GM21786 (cell line): ENCODE results near the gene COMMD1.
"Not testable (repeated sequence)": the region's sequence is repeated elsewhere in the genome, so short reads cannot be mapped to it uniquely, and the experiment has no call there.

Experiments used
- ATAC-seq: cut with Tn5 transposase; IDR thresholded peaks from one replicate; pipeline ENCODE4 v1.9.1; 2021; ENCODE audit not compliant: unreplicated experiment

COMMD1 gene

DNA sequence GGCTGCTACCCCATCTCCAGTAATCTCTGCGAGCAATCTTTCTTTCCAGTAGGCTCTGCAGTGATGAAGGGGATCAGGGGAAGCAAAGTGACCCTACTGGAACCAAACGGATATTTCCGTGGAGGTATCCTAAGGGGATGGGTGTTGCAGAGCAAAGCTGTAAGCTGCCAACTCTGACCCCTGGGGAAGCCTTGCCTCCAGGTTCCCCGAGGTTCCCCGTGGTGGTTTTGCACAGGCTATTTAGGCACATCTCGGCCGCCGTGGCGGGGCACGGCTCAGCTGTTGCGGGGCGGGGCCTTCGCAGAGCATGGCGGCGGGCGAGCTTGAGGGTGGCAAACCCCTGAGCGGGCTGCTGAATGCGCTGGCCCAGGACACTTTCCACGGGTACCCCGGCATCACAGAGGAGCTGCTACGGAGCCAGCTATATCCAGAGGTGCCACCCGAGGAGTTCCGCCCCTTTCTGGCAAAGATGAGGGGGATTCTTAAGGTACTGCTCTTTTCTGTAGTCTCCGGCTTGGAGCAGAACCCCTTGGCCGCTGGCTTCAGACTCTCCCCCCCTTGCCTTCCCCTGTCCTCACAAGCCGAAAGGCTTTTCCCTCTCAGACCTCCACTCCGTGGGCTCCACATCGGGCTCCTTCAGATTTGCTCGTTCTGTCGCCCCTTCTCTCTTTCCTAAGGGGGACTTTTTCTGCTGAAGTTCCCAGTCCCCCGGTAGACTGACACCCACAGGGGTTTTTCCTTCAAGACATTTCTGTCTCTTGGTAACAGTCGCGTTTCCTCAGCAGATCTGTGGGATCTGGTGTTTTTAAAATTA lies at the start of gene COMMD1:
COMMD1 (plus strand) TSS at position 303 of the 814 bp plus-strand sequence; CDS start at position 308, 5 bp downstream.
- ATAC-seq = peak; percentile 98

DNA sequence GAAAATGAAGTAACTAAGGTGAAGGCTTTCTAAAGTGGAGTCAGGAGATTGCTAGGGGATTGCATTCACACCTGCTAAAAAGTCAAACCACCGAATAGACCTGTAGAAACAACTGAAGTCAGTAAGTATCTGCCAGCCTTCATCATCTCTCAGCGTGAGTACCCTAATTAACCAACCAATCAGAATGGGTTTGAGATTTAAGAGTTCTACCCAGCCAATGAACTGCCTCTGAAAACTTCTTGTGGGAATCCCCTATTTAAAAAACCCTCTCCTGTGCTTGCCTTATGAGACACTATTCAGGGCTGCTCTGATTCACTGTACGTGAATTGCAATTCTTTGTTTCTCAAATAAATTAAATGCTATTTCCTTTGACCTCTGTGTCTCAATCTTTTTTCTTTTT lies 48.2 kb upstream of the COMMD1 start:
- ATAC-seq = no peak

DNA sequence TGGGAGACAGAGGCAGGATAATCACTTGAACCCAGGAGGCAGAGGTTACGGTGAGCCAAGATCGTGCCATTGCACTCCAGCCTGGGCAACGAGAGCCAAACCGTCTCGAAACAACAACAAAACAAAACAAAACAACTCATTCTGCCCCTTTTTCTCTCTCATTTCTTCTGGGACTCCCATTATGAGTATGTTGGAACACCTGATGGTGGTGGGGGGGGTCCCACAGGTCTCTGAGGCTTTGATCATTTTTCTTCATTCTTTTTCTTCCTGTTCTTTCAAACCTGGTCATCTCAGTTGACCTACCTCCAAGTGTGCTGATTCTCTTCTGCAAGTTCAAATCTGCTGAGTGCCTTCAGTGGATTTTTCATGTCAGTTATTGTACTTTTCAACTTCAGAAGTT lies 43.4 kb upstream of the COMMD1 start:
- no peak for ATAC-seq

DNA sequence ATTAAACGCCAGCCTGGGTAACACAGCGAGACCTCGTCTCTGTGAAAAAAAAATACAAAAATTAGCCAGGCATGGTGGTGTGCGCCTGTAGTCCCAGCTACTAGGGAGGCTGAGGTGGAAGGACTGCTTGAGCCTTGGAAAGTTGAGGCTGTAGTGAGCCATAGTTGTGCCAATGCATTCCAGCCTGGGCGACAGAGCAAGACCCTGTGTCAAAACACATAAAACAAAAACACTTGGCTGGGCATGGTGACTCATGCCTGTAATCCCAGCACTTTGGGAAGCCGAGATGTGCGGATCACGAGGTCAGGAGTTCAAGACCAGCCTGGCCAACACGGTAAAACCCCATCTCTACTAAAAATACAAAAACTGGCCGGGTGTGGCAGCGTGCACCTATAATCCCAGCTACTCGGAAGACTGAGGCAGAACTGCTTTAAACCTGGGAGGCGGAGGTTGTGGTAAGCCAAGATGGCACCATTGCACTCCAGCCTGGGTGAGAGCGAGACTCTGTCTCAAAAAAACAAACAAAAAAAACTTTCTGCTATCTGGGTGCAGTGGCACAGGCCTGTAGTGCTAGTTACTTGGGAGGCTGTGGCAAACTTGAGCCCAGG lies 38.9 kb upstream of the COMMD1 start:
- ATAC-seq = not testable (repeated sequence)

DNA sequence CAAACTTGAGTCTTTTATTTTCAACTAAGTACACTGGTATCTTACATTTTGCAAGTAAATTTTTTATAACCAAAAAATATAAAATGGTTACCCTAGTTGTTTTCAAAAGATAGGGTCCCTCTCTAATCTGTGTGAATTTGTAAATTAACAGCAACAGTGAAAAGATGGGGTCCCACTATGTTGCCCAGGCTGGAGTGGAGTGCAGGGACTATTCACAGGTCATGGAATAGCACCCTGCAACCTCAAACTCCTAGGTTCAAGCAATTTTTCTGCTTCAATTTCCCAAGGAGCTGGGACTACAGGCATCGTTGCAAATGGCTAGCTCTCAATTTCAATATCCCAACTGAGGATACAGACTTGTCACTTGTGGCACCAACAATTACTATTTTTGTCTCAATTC lies 29.1 kb upstream of the COMMD1 start:
- ATAC-seq = no peak

DNA sequence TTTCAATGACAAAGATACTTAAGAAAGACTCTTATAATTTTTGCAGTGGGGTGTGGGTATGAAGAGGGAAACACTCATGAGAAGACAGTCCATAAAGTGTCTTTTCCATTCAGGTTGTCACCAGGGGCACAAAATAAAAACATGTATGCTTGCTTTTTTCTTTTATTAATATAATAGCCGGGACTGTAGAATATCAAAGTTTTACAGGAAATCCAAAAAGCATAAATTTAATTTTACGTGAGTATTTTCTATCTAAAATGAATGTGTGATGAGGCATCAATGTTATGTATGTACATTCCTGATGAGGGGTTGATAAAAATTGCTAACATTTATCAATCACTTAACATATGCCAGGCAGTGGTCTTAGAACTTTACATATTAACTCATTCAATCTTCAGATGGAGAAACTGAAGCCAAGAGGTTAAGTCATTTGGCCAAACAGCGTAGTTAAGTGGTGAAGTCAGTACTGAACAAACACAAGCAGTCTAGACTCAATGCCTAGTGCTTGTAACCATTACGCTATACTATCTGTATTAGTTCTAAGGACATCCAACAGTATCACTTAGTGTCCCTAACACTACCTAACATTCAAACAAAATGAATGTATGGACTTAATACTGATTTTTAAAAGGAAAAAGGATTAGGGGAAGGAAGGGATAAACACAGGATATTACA lies 27.8 kb upstream of the COMMD1 start:
- no peak for ATAC-seq

DNA sequence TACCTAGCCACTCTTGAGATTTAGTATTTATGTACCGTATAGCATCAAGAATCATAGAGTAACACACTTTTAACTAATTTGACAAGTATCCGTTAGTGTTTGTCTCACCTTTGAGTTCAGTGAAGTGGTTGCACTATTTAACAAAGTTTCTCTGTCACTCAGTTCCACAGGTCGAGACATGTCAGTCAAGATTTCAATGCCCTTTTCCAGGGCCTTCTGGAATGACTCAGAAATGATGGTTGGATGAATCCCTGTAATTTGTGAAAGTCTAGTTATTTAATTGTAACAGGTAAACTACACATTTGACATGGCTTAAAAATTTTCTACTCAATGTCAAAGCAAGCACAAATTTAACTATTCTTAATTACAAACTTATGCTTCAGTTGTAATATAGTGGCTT lies 26.7 kb upstream of the COMMD1 start:
- no peak for ATAC-seq

DNA sequence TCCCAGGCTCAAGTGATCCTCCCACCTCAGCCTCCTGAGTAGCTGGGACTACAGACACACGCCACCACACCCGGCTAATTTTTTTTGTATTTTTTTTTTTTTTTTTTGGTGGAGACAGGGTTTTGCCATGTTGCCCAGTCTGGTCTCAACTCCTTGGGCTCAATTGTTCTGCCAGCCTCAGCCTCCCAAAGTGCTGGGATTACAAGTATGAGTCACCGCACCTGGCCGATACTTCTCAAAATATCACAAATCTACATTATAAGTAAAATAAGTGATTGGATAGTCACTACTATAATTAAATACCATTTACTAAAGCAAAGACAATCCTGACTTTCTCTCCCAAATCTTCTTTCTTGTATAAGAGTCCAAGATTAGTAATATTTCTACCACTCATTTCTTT lies 26.1 kb upstream of the COMMD1 start:
- not testable (repeated sequence) for ATAC-seq

DNA sequence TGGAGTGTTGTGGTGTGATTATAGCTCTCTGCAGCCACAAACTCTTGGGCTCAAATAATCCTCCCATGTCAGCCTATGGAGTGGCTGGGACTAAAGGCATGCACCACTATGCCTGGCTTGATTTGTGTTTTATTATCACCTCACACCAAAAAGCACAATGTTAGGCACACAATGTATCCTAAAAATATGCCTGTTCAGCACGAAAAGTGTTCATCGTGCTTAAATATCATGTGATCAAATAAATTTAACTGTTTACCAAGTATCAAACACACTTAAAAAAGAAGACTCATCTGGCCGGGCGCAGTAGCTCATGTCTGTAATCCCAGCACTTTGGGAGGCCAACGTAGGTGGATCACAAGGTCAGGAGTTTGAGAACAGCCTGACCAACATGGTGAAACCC lies 22.6 kb upstream of the COMMD1 start:
- ATAC-seq = no peak

DNA sequence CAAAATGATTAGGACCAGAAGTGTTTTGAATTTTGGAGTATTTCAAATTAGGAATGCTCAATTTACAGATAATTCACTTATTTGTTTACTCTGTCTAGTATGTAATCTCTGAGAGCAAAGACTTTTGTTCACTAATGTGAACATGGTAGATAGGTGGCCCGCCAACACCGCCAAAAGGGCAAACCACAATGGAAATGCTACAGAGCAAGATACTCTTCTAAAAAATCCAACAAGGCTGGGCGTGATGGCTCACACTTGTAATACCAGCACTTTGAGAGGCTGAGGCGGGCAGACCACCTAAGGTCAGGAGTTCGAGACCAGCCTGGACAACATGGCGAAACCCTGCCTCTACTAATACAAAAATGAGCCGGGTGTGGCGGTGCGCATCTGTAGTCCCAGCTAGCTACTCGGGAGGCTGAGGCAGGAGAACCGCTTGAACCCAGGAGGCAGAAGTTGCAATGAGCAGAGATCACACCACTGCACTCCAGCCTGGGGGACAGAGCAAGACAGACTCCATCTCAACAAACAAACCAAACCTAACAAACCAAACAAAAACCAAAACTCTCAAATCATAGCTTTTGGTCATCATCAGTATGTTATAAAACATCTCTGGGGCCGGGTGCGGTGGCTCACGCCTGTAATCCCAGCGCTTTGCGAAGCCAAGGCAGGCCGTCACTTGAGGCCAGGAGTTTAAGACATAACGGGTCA lies 19.4 kb upstream of the COMMD1 start:
- ATAC-seq = no peak

DNA sequence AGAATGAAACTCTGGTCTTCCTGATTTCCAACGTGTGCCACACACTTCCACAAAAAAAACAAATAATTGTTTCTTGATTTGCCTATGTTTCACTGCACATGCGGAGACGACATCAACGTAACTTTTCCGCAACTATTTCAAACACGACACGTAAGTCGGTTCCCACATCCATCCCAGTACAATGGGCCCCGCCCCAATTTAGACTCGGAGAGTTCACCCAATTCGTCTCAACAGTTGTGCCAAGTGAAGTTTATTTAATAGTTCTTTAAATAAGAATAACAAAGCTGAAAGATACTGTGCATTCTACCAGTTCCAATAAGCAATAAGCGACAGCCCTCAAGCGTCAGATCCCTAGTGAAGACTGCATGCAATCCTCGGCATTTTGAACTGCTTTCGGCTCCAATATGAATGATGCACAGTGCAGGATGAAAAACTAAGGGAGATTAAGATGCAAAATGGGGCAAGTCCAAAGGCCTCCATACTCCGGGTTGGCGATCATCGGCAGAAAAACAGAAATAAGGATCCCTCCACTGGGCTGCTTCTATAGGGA lies 17.7 kb upstream of the COMMD1 start:
- ATAC-seq = no peak

DNA sequence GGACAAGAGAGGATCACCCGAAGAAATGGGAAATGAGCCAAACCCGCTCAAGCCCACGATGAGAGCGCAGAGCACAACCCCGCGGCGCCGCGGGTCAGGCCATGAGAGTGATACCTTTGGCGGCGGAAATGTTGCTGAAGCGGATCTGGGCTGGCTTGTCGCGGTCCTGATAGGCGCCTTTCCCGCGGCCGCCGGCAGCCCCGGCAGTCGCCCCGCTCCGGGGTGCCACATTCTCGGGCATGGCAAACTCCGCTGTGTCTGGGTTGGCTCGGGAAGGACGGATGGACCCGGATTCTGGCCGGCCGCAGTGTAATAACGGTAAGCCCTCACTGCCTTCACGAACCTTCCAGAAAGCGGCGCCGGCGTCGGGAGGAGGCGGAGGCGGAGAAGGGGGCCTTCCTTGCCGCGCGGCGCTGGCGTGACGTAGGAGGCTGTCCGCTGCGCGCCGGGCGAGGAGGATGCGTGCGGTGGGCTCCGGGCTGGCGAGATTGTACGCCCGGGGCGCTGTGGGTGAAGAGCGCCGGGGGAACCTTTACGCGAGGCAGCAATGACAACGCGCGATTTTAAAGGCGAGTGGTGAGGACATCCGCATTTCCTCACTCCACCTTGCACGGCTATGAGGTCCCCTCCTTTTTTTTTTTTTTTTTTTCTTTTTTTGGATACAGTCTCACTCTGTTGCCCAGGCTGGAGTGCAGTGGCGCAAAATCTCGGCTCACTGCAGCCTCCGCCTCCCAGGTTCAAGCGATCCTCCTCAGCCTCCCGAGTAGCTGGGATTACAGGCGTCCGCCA lies 17.0 kb upstream of the COMMD1 start, which contains the start of gene CCT4:
CCT4 (minus strand) TSS at position 390 of the 789 bp plus-strand sequence; CDS start at position 241, 149 bp downstream.
- ATAC-seq = peak; percentile 80

DNA sequence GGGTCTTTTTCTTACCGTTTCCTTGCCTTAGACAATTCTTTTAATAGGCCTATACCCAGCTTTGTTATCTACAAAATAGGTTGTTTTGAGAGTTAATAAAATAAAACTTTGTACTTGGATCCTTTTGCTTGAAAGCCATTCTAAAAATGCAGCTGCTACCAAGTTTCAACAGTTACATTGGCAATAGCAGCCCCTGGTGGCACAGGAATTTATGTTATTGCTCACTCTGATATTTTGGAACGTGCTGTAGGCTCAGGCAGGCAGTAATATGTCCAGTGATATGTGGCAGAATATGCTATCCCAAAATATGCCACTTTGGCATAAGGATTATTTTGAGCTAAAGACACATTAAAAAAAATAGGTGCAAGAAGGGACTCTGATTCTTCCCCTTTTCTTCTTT lies 6.7 kb upstream of the COMMD1 start:
- ATAC-seq = no peak

DNA sequence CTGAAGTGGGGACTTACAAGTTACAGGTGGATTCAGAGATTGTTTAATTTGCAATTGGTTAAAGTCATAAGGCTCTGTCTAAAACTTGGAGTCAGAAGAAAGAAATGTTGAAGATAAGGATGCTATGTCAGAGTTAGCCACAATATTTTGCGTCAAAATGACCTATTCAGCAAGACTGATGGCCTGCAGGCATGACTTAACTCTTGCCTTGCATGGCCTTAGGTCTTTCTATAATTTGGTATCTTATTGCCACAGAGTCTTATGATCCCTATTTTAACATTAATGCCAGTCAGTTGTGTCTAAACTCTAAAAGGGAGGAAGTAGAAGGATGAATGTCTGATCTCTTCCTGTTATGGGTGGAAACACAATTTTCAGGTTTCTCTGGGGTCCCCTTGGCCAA lies 5.2 kb upstream of the COMMD1 start:
- ATAC-seq = no peak

DNA sequence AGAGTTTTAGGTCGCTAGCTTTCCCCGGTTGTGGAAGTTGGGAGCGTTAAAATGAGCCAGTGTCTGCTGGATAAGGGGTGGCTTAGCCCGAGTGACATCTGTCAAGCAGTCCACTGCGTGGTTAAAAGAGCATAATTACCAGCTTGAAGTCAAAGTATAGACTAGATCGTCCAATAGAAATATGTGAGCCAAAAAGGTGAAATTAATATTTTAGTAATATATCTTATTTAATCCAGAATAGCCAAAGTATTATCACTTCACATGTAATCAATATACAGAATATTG lies 654 bp downstream of the COMMD1 start:
- ATAC-seq = no peak

DNA sequence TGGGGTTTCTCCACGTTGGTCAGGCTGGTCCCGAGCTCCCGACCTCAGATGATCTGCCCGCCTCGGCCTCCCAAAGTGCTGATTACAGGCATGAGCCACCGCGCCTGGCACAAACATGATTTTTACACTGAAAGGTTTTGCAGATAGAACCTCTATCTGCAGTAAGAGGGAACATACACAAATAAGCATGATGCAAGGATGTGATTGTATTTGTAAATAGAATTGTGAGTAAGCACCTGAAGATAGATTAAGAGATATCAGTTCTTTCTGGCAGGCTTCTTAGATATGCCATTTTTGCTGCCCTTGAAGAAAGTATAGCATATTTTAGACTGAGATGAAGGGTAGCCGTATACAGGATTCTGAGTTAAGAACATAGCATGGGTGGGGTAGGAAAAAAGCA lies 3.6 kb downstream of the COMMD1 start:
- ATAC-seq = no peak

DNA sequence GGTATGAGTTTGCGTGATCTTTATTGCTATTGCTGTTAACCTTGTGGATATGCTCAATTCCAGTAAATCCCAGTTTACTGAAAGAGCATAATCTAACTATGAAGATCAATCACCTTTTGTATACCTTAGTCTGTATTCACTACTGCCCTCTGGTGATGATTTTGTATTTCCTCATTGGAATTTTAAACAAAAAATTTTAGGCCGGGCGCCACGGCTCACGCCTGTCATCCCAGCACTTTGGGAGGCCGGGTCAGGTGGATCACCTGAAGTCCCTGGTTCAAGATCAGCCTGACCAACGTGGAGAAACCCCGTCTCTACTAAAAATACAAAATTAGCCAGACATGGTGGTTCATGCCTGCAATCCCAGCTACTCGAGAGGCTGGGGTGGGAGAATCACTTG lies 5.1 kb downstream of the COMMD1 start:
- ATAC-seq = no peak

DNA sequence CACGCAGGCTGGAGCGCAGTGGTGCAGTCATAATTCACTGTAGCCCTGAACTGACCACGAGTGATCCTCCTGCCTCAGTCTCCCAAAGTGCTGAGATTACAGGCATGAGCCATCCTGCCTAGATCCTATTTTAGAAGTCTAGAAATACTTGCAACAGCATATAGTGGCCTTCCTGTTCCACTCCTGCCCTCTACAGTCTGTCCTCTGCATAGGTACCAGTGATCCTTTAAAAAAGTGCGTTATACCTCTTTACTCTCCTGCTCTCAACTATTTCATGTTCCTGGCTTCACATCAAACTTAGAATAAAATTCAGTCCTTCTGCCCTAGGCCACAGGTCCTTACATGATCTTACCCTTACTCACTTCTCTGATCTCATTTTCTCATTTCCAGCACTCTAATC lies 6.0 kb downstream of the COMMD1 start:
- ATAC-seq = no peak

DNA sequence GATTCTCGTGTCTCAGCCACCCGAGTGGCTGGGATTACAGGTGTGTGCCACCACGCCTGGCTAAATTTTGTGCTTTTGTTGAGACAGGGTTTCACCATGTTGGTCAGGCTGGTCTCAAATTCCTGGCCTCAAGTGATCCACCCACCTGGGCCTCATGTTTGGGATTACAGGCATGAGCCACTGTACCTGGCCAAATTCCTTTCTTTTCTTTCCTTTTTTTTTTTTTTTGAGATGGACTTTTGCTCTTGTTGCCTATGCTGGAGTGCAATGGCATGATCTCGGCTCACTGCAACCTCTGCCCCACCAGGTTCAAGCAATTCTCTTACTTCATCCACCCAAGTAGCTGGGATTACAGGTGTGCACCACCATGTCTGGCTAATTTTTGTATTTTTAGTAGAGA lies 9.3 kb downstream of the COMMD1 start:
- ATAC-seq = not testable (repeated sequence)

DNA sequence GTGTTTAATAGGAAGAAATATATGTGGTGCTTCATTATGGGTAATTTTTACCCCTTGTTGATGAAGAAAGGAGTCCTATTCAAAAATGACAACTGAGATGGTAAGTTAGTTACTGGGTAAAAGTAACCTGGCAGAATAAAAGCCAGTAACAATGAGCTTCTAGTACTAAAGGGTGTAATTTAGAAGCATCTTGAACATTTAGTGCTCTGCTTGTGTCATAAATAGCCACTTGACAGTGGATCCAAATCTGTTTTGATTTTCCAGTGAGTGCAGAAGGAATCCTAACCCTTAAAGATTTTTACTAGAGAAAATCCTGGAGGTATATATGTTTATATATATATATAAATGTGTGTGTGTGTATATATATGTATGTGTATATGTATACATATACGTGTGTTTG lies 15.1 kb downstream of the COMMD1 start:
- ATAC-seq = no peak

DNA sequence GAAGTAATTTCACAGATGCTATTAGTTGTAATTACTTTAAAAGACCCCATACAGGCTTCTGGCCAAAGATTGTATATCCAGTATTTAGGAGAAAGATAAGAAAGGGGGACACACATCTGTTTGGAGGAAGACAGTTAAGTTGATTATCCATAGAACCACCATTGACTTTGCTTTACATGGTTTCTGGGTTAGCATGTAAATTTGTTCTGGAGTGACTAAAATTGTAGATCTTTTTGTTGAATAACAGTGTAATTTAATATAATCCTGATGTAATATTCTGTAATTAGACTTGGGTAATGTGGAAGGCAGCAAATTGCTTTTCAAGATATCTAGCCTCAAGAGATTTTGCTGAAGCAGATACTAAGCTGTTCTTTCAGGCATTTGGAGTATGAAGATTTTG lies 17.2 kb downstream of the COMMD1 start:
- no peak for ATAC-seq
